Bone marrow (tissue), 2 donors: ENCODE measurements around the gene TOM1L2.
A peak's percentile ranks its signal among the peaks of the same experiment; 100 is the strongest.

Experiments
- DNase-seq, 2 donors: peaks; one replicate each; lab custom pipeline; 2025; lab: John Stamatoyannopoulos, UW

Gene TOM1L2

GRCh38 chr17:17874478-17874877, 97.7 kb downstream of the TOM1L2 start:
- DNase-seq, result no peak

DNA sequence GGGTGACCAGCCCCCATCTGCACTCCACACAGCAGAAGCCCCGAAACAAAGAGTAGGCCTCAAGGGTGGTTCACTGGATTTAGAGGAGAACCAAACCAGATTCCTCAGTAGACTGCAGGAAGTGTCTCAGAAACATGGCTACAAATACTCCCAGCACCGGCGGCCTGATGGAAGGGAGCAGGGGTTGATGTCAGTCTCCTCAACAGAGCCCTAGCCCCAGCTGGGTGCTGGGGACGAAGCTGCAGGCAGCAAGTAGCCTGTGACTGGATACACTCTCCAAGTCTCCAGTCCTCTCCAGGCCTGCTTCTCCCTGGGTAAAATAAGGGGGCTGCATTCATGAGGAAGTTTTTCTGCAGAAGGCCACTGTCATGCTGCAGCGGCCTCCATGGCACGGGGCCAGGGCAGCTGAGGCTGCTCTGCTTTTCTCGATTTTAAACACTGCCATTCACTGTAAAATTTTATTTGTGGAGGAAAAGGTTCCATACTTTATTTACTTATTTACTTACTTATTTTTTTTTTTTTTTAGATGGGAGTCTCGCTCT, 98.7 kb downstream of the TOM1L2 start:
- DNase-seq, result no peak

GRCh38 chr17:17872547-17873345, 99.5 kb downstream of the TOM1L2 start:
- DNase-seq, result no peak

- no peak for DNase-seq
These were observed 100.3 kb downstream of the TOM1L2 start for GRCh38 chr17:17871913-17872312.

DNA sequence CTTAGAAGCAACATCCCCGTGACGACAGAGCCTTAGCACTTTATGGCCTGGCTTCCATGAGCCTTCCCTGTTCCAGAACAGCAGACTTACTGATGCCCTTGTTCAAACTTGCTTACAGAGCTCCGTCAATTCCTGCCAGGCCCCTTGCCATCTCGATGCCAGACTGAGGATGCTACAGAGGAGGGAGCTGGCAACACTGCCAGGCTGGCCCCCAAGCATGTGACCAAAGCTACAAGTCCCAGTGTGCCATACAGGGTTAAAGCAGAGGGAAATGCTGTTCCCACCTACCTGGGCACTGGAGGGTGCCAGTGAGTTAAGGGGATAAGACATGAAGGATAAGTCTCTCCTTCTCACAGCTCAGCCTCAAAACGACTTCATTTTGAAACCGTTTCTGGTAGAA, 102.0 kb downstream of the TOM1L2 start:
- no peak for DNase-seq

DNA sequence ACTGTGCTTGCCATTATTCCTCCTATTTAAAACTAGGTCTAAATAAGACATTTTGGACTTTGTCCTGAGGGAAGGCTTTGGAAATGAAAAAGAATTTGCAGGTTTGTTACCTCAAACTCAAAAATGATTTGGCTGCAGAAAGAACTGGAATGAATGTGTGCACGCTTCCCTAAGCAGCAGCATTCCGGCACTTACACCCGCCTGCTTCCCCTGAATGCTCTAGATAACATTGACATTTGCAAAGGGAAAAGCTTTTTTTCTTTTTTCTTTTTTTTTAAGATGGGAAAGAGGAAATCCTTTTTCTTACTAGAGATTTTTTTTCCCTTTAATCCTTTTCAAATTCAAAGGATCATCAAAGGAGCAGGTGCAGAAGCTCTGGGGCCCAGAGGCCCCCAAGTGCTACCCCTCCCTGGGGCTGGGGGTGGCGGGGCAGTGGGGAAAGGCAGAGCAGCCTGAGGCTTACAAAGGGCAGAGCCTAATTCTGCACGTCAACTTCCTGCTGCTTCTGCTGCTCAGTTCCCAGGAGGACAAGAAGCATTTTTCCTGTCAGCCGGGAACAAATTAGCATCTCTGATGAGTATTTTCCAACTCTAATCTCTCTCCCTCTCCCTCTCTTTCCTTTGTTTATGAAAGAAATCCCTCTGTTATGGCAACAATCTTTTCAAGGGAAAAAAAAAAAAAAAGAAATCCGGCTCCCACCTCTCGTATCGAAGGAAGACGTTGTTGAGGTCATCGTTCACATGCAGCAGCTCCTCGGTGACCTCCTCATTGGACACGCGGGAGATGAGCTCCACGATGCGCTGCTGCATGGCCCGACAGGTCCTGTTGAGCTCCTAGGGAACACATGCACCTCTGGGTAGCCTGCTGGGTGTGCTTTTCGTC, 103.3 kb downstream of the TOM1L2 start:
- DNase-seq, result no peak

DNA sequence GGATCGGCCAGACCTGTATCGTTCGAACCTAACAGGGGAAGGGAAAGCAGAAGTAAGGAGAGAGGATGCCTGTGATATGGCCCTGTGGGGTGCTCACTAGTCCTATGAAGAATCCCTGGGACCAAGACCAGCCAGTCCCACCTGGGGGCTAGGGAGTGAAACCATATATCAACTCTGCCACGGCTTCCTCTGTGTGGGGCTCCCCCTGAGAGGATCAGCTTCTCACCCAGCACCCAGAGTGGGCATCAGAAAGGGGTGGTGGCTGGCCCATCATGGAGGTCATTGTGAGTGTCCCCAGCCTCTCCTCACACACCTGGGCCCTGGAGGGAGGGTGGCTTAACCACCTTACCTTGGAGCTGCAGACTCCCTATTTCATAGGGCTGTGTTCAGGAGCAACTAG, 105.3 kb downstream of the TOM1L2 start:
- no peak for DNase-seq

- DNase-seq, result no peak
These were observed 105.8 kb downstream of the TOM1L2 start for GRCh38 chr17:17866425-17866824.

- no peak for DNase-seq
These were observed 107.2 kb downstream of the TOM1L2 start for GRCh38 chr17:17865035-17865434.

DNA sequence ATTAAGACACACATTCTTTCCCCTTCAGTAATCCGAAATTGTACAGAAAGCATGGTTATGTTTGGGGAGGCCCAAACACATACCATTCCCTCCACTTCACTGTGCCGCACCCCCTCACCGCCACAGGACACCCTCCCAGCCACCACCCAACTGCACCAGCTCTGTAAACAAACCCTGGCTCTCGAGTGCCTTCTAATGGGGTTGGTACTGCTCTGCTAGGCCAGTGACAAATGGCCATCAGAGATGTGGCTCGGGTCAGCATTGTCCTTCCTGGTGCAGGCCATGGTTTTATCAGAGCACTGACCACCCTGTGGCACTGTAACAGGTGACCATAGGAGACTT, 111.5 kb downstream of the TOM1L2 start:
- no peak for DNase-seq

GRCh38 chr17:17859909-17860765, 112.1 kb downstream of the TOM1L2 start:
- DNase-seq, result peak; percentile 34 to 41

- DNase-seq, result no peak
These were observed 114.7 kb downstream of the TOM1L2 start for GRCh38 chr17:17857496-17857895.

- no peak for DNase-seq
These were observed 115.8 kb downstream of the TOM1L2 start for GRCh38 chr17:17856386-17856785.

DNA sequence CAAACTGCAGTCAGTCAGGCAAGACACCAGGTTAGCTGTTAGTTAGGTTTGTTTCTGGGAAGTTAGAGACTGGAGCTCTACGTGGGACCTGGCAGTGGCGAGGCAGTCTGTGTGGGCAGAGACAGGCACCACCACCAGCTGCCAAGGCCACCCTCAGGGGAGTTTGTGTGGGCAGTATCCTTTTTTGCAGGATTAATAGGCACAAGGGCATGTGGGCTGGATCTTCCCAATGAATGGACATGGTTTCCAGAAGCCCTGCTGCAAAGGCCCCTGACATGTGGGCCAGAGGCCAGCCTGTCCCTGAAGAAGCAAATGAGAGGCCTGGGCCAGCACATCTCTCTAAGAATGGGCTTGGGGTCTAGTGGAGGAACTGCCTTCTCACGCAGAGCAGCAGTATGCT, 116.2 kb downstream of the TOM1L2 start:
- no peak for DNase-seq

DNA sequence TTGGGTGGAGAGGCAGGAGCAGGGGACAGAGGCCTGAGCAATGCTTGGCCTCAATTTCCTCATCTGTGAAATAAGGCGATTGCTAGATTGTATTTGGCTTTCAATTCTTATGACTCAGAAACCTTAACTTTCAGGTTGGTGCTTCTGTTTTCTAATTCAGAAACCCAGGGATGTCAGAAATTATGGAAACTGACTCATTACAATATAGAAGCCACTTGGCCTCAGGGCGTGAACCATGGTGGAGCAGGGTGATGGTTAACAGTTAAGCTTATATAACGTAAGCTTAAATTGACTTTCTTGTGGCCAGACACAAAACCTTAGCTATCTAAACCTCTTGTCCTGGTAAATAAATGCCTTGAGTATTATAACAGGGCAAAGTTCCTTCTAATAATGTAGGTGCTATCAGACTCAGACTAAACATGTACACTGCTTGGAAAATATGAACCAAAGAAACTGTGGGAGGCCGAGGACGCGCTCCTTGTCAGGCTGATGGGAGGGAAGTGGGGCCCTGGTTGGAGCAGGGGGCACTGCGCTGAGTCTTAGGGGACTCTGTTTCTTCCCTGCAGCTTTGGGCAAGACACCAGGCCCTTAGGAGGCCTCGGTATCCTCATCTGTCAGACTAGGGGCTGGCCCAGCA, 118.3 kb downstream of the TOM1L2 start:
- no peak for DNase-seq

- DNase-seq, result no peak
These were observed 119.3 kb downstream of the TOM1L2 start for GRCh38 chr17:17852930-17853329.

GRCh38 chr17:17851103-17852002, 120.8 kb downstream of the TOM1L2 start:
- no peak for DNase-seq

DNA sequence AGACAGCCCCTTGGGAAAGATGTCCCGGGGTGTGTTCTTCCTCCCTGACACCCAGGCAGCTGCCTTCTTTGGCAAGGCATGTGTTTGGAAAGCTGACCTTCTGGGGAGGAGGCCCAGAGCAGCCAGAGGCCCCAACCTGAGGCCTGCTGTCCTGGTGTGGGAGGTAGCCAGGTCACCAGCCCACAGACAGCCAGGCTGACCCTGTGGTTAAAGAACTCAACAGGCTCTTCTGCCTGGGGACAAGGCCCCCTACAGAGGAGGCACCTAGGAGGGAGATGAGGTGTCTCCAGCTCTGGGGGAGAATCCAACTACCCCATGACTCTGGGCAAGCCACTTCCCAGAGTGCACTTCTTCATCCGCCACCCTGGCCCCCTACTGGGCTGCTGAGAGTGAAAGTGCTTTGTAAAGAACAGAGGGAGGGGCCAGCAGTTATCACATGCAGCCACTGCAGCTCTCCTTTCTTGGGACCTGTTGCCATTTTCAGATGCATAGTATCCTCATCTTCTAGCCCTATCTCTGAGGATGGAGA, 122.3 kb downstream of the TOM1L2 start:
- DNase-seq, result peak in 1 of 2 donors; percentile 59

GRCh38 chr17:17849147-17849820, 122.9 kb downstream of the TOM1L2 start:
- DNase-seq, result no peak
